DMS79 treated with DMSO at 0.1 percent for 48 hours (cell line): ENCODE data around the gene RIMKLB.
"Not testable (repeated sequence)": the region's sequence is repeated elsewhere in the genome, so short reads cannot be mapped to it uniquely, and the experiment has no call there.

Experiments
- DNase-seq: peaks from one replicate; lab custom pipeline; 2025; lab: John Stamatoyannopoulos, UW

RIMKLB gene

GRCh38 chr12:8779281-8779680 lies 81.5 kb downstream of the RIMKLB start:
- DNase-seq = no peak

- no peak for DNase-seq
These were observed 82.1 kb downstream of the RIMKLB start for GRCh38 chr12:8779862-8780261.

GRCh38 chr12:8780389-8780788 lies 82.6 kb downstream of the RIMKLB start:
- DNase-seq = no peak

- no peak for DNase-seq
These were observed 83.8 kb downstream of the RIMKLB start for GRCh38 chr12:8781381-8782127.

GRCh38 chr12:8784290-8784888 lies 86.6 kb downstream of the RIMKLB start:
- DNase-seq = no peak

GRCh38 chr12:8785499-8785898 lies 87.7 kb downstream of the RIMKLB start:
- DNase-seq = no peak

GRCh38 chr12:8787206-8787605 lies 89.4 kb downstream of the RIMKLB start:
- DNase-seq = not testable (repeated sequence)

- DNase-seq = not testable (repeated sequence)
These were observed 90.9 kb downstream of the RIMKLB start for GRCh38 chr12:8788706-8789105.

- DNase-seq = not testable (repeated sequence)
These were observed 91.7 kb downstream of the RIMKLB start for GRCh38 chr12:8789341-8790013.

GRCh38 chr12:8793226-8793625 lies 95.4 kb downstream of the RIMKLB start:
- DNase-seq = not testable (repeated sequence)

GRCh38 chr12:8794611-8795010 lies 96.8 kb downstream of the RIMKLB start:
- DNase-seq = not testable (repeated sequence)

- no peak for DNase-seq
These were observed 99.2 kb downstream of the RIMKLB start for GRCh38 chr12:8796831-8797626.

GRCh38 chr12:8801213-8801612 lies 103.4 kb downstream of the RIMKLB start:
- not testable (repeated sequence) for DNase-seq

- not testable (repeated sequence) for DNase-seq
These were observed 107.0 kb downstream of the RIMKLB start for GRCh38 chr12:8804833-8805232.

- not testable (repeated sequence) for DNase-seq
These were observed 107.7 kb downstream of the RIMKLB start for GRCh38 chr12:8805487-8805886.

- not testable (repeated sequence) for DNase-seq
These were observed 109.3 kb downstream of the RIMKLB start for GRCh38 chr12:8807084-8807483.

GRCh38 chr12:8810112-8810511 lies 112.3 kb downstream of the RIMKLB start:
- not testable (repeated sequence) for DNase-seq

GRCh38 chr12:8813572-8814357 lies 116.0 kb downstream of the RIMKLB start:
- no peak for DNase-seq

- DNase-seq = no peak
These were observed 118.8 kb downstream of the RIMKLB start for GRCh38 chr12:8816448-8817050.

- no peak for DNase-seq
These were observed 120.1 kb downstream of the RIMKLB start for GRCh38 chr12:8817856-8818255.

- DNase-seq = no peak
These were observed 120.7 kb downstream of the RIMKLB start for GRCh38 chr12:8818526-8818925.
